Caki2 (cell line): Measurements from ENCODE around the gene RPS6KA6. TPM values are rescaled to one million over a fixed set of nuclear protein-coding genes. Genes with fewer than 3 reads are reported as not detected.

Source experiments
- DNase-seq: peaks from one replicate; pipeline ENCODE4 v3.0.0-alpha.2; 2015; ENCODE audit warnings: low read depth
- in situ Hi-C: cut with HindIII; loops from 2 replicates; pipeline ENCODE4 v1.10.0; 2016; ENCODE audit warnings: low sequenced_read_pairs, low pct_unique_long_range_greater_than_20kb, mixed read lengths
- total RNA-seq: library from RNA; depleted of rRNA; stranded (reverse); fragments of >200 nt; shearing (Covaris generic); gene quantifications from 2 replicates; pipeline ENCODE4 v1.2.3, GENCODE V29; 2014; ENCODE audit warnings: low replicate concordance

Gene RPS6KA6
- total RNA-seq, 1 experiment from 2014 or later: 0.95 TPM

GRCh38 chrX:84064814-84065213, 123.2 kb downstream of the RPS6KA6 start:
- in situ Hi-C loops: no loop called here
- no peak for DNase-seq

GRCh38 chrX:84064164-84064563, 123.8 kb downstream of the RPS6KA6 start:
- in situ Hi-C loops: no loop called here
- DNase-seq: no peak

- in situ Hi-C loops: no loop called here
- DNase-seq: no peak
Measured at GRCh38 chrX:84047339-84047738, 140.7 kb downstream of the RPS6KA6 start.

- DNase-seq: peak; percentile 24
- in situ Hi-C loops: no loop called here
Measured at GRCh38 chrX:84046403-84046984, 141.5 kb downstream of the RPS6KA6 start.

GRCh38 chrX:84044051-84044450, 143.9 kb downstream of the RPS6KA6 start:
- no peak for DNase-seq
- in situ Hi-C loops: no loop called here
